SIG-M5 treated with dmso at 0.1 percent for 504 hours (cell line): ENCODE data around the gene GRK6.

Experiments
- DNase-seq: peaks from one replicate; lab custom pipeline; 2025; ENCODE audit not compliant: unreplicated experiment; lab: John Stamatoyannopoulos, UW

Gene GRK6

GRCh38 chr5:177450667-177451424, 24.4 kb downstream of the GRK6 start:
- DNase-seq: no peak

GRCh38 chr5:177452688-177453638, 26.5 kb downstream of the GRK6 start:
- DNase-seq: no peak

GRCh38 chr5:177453852-177454396, 27.4 kb downstream of the GRK6 start:
- no peak for DNase-seq

GRCh38 chr5:177454397-177455035, 28.0 kb downstream of the GRK6 start:
- peak; percentile 90 for DNase-seq

- peak; percentile 79 for DNase-seq
Observed at GRCh38 chr5:177455036-177455660, 28.7 kb downstream of the GRK6 start.

- peak; percentile 92 for DNase-seq
Observed at GRCh38 chr5:177455661-177456590, 29.4 kb downstream of the GRK6 start.

- DNase-seq: no peak
Observed at GRCh38 chr5:177456591-177456964, 30.1 kb downstream of the GRK6 start.

GRCh38 chr5:177456976-177457851, 30.7 kb downstream of the GRK6 start:
- DNase-seq: peak; percentile 98

- no peak for DNase-seq
Observed at GRCh38 chr5:177457852-177458681, 31.6 kb downstream of the GRK6 start.

GRCh38 chr5:177458912-177459350, 32.5 kb downstream of the GRK6 start:
- DNase-seq: no peak

- no peak for DNase-seq
Observed at GRCh38 chr5:177459357-177459756, 32.9 kb downstream of the GRK6 start.

GRCh38 chr5:177459819-177460628, 33.5 kb downstream of the GRK6 start:
- no peak for DNase-seq

GRCh38 chr5:177462021-177462670, 35.7 kb downstream of the GRK6 start:
- peak; percentile 80 for DNase-seq

GRCh38 chr5:177465044-177465443, 38.6 kb downstream of the GRK6 start:
- no peak for DNase-seq

- no peak for DNase-seq
Observed at GRCh38 chr5:177466861-177467260, 40.4 kb downstream of the GRK6 start.

- no peak for DNase-seq
Observed at GRCh38 chr5:177467436-177467835, 41.0 kb downstream of the GRK6 start.

GRCh38 chr5:177468329-177468684, 41.8 kb downstream of the GRK6 start:
- DNase-seq: no peak
